D721Med (cell line): ENCODE results near the gene ABL2.
"Not testable (repeated sequence)": the region's sequence is repeated elsewhere in the genome, so short reads cannot be mapped to it uniquely, and the experiment has no call there.

Source experiments
- DNase-seq: peaks from one replicate; pipeline ENCODE4 v3.0.0; 2011; ENCODE audit warnings: low spot score; ENCODE audit not compliant: insufficient read length
- FAIRE-seq: peaks from 2 replicates; lab custom pipeline; 2011; peaks lifted over from hg19 to GRCh38; lab: Jason Lieb, UNC
- CTCF ChIP-seq: IDR thresholded peaks from 2 replicates; pipeline ENCODE4 v1.5.1; 2012; ENCODE audit warnings: mild to moderate bottlenecking, control low read depth; ENCODE audit not compliant: insufficient read depth; ENCODE audit errors: missing control alignments

ABL2 gene

GRCh38 chr1:179217943-179218507, 11.5 kb downstream of the ABL2 start:
- DNase-seq (no peak), FAIRE-seq (no peak)
- TF ChIP-seq CTCF: no peak

GRCh38 chr1:179213317-179213716, 16.2 kb downstream of the ABL2 start:
- DNase-seq, FAIRE-seq: not testable (repeated sequence)

DNA sequence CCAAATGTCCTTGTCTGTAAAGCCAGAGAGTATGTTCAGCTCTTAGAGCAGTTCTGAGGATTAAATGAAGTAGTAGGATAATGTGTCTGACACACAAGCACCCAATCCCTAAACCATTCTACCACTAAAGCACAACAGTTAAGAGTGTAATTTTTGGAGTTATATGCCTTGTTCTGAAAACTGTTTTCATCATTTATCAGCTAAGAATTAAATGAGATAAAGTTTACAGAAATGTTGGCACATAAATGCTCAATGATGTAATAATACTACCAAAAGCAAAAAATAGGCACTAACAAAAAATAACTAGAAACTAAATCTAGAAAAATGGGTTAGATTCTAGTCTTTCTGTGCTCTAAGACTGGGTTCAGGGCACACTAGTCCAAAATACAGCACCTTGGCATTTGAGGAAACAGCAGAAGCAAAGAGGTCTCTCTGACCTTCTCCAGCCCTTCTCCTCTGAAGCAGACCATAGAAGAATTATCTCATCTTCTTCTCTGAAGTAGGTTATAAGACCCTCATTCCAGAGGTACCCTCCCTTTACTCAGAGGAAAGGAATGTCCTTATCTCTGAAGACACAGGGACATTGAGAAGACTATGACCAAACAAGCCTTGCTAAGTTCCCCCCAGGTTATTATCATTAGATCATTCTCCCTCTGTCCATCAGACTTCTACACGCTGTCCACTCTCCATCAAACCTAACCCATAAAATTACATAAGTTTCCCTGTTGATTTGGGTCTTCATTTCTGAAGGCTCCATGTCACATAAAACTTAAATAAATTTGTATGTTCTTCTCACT, 20.6 kb downstream of the ABL2 start:
- TF ChIP-seq CTCF: no peak
- FAIRE-seq (peak; percentile 77), DNase-seq (no peak)

DNA sequence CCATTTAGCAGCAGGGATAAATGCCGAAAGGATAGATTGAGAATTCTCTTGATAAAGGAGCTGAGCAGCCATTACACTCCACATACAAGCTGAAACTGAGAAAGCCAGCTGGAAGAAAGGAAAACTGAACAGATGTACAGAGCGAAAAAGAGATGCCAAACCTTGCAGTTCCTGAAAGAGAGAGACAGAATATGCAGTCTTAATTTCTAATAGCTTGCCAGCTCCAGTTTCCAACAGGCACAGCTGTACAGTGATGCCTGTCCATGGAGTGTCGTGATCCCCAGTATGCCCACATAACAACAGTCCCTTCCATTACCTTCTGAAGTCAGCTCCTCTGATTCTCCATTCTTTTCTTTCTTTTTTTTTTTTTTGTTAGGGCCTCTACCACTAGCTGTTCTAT, 22.7 kb downstream of the ABL2 start:
- FAIRE-seq: peak; percentile 41
- no peak for DNase-seq
- TF ChIP-seq CTCF: no peak

DNA sequence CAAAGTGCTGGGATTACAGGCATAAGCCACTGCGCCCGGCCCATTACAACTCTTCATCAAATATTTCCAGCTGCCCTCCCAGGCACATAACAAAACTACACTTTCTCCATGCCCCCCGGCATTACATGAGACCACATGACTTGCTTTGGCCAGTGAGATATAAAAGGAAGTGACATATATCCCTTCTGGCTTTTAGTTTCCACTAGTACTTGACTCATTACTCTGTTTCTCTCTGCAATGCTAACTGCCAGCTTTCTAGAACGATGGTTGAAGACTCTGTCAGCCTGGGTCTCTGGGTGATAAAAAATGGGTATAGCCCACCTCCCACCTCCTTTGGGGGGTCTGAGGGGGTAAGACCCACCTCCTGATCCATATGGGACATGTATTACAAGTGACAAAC, 24.2 kb downstream of the ABL2 start:
- FAIRE-seq (no peak), DNase-seq (no peak)
- TF ChIP-seq CTCF: no peak

DNA sequence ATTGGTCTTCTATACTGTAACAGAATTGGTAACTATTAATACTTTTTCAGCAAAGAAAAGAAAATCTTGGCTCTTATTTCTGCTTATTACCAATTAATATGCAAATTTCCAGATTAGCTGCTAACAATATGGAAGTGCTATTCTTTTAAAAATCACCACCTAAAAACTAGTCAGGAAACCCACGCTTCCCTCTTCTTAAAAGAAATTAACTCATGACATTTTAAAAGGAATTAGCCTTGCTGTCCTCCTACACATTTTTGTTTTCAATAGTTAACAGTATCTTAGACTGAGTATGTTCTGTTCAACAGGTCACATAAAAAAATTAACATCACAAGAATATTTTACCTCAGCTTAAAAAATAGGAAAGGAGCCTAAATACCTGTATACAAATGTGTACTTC, 27.3 kb downstream of the ABL2 start:
- DNase-seq (no peak), FAIRE-seq (no peak)
- TF ChIP-seq CTCF: no peak

GRCh38 chr1:179200586-179200985, 28.9 kb downstream of the ABL2 start:
- no peak for TF ChIP-seq CTCF
- DNase-seq: no peak
- no peak for FAIRE-seq
